GM19372 (cell line): Measurements from ENCODE around the gene IL11.

Experiments
- ATAC-seq: cut with Tn5 transposase; IDR thresholded peaks from one replicate; pipeline ENCODE4 v1.9.1; 2021; ENCODE audit warnings: mild to moderate bottlenecking, low read depth, moderate library complexity; ENCODE audit not compliant: unreplicated experiment

The IL11 gene

DNA sequence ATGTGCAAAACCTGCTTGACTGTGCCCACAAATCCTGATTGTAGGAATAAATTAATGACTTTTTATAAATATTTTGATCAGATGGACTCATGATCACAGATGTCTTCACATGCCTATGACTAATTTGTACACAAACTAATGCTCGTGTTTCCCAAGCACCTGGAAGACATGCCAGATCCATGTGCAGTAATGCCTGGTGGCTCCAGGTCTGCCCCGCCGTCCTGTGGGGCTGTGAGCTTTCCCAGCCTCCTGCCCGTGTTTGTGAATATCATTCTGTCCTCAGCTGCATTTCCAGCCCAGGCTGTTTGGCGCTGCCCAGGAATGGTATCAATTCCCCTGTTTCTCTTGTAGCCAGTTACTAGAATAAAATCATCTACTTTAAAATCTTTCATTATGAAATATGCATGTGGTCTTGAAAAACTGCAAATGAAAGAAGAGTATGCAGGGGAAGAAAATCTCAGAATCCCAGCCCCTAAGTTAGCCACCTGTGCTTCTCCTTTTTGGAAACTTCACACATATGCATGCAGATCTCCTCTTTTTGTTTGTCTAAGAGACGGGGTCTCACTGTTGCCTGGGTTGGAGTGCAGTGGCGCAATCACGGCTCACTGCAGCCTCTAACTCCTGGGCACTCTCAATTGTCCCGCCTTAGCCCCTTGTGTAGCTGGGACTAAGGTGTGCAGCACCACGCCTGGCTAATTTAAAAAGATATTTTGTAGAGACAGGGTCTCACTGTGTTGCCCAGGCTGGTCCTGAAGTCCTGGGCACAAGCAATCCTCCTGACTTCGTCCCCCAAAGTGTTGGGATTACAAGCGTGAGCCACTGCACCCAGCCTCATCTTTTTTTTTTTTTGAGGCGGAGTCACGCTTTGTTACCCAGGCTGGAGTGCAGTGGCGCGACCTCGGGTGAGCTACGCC, 21.7 kb upstream of the IL11 start:
- no peak for ATAC-seq

DNA sequence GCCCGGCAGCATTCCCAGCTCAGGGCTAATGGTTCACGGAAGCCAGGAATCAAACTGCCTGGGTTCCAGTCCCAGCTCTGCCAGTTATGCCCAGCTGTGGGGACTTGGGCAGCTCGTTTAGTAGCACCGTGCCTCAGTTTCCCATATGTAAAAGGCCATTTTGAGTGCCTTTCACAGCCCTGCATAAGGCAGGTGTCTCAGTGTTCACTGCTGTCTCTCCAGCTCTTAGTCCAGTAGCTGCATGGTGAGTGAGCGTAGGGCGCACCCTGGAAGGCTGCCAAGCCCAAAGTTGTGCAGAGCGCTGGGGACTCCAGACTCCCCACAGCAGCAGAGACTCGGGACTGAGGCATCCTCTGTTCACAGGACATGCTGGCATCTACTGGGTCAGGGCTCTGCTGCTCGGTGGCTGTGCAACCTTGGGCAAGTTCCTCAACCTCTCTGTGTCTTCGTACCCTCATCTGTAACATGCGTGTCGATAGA, 21.0 kb upstream of the IL11 start:
- no peak for ATAC-seq

DNA sequence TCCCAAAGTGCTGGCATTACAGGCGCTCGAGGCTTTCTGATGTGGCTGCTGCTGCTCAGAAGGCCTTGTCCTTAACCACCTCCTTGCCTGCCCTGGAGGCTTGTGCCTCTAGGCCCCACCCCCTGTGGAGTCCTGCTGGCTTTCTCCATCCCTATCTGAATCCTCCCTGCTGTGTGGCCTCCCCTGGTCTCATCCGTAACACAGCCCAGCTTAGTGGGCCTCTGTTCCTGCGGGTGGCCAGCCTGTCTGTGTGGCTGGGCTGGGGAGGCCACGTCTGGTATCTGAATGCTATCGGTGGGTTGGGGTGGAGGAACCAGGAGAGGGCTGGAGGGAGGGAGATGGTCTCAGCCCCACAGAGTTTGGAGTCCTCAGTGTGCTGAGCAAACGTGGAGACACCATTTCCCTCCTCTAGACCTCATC, 20.2 kb upstream of the IL11 start:
- no peak for ATAC-seq

DNA sequence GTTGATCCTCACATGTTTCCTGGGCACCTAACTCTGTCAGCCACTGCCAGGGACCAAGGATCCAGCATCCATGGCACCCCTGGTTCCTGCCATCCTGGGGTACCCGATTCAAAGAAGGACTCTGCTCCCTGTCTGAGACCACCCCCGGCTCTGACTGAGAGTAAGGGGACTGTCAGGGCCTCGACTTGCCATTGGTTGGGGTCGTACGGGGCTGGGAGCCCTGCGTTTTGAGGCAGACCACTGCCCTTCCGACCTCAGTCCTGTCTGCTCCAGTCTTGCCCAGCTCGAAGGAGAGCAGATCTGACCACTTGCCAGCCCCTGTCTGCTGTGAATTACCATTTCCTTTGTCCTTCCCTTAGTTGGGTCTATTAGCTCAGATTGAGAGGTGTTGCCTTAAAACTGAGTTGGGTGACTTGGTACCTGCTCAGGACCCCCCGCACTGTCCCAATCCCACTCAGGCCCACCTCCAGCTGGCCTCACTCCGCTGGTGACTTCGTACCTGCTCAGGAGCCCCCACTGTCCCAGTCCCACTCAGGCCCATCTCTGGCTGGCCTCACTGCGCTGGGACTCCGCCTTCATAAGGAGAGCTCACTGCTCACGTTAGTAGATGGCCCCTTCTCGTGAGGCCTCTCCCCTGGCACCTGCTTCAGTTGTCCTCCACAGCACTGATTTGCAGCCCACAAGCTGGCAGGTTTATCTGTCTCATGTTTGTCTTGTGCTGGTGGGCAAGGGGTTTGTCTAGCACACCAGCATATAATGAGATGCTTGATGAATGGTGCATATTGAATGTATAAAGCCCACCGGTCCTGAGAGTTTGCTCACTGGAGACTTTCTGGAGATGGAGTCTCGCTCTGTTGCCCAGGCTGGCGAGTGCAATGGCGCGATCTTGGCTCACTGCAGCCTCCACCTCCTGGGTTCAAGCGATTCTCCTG, 19.4 kb upstream of the IL11 start:
- ATAC-seq: no peak

GRCh38 chr19:55387736-55388497, 17.7 kb upstream of the IL11 start:
- ATAC-seq: no peak

DNA sequence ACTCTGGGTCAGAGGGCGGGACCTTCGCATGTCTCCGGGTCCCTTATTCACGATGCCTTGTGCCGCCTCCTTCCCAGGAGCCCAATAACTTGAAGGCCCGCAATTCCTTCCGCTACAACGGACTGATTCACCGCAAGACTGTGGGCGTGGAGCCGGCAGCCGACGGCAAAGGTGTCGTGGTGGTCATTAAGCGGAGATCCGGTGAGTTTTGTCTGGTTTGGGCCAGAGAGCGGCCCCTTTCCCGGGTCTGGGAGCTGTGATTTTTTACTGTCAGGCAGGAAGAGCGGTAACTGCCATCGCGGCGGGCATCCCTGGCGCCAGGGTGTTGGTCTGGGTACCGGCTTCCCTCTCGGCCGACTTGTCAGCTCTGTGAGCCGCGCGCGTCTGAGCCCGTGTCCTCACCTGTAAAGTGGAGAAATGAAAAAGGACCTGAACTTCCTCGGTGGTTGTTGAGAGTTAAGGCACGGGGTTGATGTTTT, 16.3 kb upstream of the IL11 start:
- ATAC-seq: no peak

DNA sequence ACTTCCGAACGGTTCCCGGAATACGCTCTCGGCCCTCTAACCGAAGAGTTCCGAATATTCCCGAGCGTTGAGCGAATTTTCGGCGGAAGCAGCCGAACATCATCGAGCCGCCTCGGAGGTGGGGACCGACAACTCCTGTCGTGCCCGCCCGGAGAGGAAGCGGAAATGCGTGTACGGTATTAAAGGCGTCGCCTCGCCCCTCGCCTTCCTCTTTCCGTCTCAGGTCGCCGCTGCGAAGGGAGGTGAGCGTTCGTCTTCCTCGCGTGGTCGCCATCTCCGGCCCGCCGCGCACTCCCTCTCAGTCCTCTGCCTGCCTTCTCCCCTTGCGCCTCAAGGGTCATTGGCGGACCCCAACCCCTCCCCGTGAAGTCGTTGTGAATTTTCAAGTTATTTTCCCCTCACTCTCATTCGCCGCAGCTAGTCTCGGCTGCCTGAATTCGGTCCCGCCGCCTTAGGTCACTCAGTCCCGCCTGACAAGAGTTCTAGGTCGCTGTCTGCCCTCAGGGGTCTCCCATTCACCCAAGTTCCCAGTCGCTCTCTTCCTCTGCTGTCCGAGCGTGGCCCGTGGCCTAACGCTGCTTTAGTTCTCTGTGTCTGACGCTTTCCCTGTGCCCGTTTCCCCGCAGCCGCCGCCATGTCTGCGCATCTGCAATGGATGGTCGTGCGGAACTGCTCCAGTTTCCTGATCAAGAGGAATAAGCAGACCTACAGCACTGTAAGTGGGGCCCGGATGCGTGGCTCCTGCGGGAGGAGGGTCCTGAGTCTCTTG, 15.6 kb upstream of the IL11 start, which contains the start of gene RPL28:
Gene RPL28, plus strand, starts transcription at position 209 of the 769 bp plus-strand sequence. Its CDS starts 426 bp downstream, at position 635.
- ATAC-seq: peak; percentile 62

GRCh38 chr19:55384920-55385723, 14.9 kb upstream of the IL11 start:
- ATAC-seq: peak; percentile 46

GRCh38 chr19:55384131-55384919, 14.1 kb upstream of the IL11 start, which contains the start of gene TMEM238:
Gene TMEM238, minus strand, starts transcription at chr19:55384292. Its CDS starts 33 bp downstream, at chr19:55384259.
- ATAC-seq: no peak

GRCh38 chr19:55383279-55384130, 13.2 kb upstream of the IL11 start:
- ATAC-seq: no peak

- no peak for ATAC-seq
Measured at GRCh38 chr19:55382522-55383054, 12.3 kb upstream of the IL11 start.

GRCh38 chr19:55382013-55382412, 11.8 kb upstream of the IL11 start:
- ATAC-seq: no peak

- ATAC-seq: no peak
Measured at GRCh38 chr19:55379174-55379573, 8.9 kb upstream of the IL11 start.

GRCh38 chr19:55377356-55378131, 7.3 kb upstream of the IL11 start:
- no peak for ATAC-seq

- ATAC-seq: no peak
Measured at GRCh38 chr19:55376241-55376933, 6.1 kb upstream of the IL11 start, which contains the start of gene TMEM190. Gene TMEM190, plus strand, starts transcription at chr19:55376826. Its CDS starts 28 bp downstream, at chr19:55376854.
